ENCODE data around the gene ARID3B. TPM values are rescaled to one million over a fixed set of nuclear protein-coding genes. Genes with fewer than 3 reads are reported as not detected.

The ARID3B gene
- total and polyA plus RNA-seq, 2 experiments from 2014 or later: 13.2 to 19.8 TPM

DNA sequence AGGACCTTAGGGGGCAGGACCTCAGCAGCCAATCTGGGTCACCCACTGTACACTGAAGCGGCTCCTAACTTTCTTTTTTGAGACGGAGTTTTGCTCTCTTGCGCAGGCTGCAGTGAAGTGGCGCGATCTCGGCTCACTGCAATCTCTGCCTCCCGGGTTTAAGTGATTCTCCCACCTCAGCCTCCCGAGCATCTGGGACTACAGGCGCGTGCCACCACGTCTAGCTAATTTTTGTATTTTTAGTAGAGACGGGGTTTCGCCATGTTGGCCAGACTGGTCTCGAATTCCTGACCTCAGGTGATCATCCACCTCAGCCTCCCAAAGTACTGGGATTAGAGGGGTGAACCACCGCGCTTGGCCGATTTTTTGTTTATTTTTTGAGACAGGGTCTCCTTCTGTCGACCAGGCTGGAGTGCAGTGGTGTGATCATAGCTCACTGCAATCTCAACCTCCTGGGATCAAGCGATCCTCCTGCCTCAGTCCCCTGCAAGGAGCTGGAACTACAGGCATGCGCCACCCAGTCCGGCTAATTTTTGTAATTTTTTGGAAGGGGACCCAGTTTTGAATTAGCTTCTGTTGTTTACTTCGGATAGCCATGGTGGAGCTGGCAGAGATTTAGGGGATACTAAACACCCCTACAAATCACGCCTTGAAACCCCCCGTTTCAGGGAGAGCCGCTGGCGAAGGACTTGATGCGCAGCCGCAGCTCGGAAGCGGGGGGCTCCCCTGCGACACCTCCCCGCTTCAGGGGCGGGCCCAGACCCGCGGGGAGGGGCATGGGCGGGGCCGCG is 73.1 kb downstream of the ARID3B start:
- Histone ChIP-seq H2AFZ (peak overlapping the region; percentile 83), H3K9me2 (replicated peaks; ENCODE audit: insufficient read depth) (no peaks in the 10 kb centered on the region), H3K79me2 (peaks cover 35% of the 10 kb centered on the region), H3K4me1 (ENCODE audit: insufficient read depth) (peaks cover 14% of the 10 kb centered on the region), H4K20me1 (ENCODE audit: insufficient read depth, poor library complexity, severe bottlenecking) (peaks cover 27% of the 10 kb centered on the region), H3K27me3 (no peaks in the 10 kb centered on the region), H3K27ac (peak overlapping the region; percentile 54), H3K4me3 (peak overlapping the region; percentile 92), H3K9me3 (ENCODE audit: low read depth) (no peaks in the 10 kb centered on the region), H3K4me2 (peak overlapping the region; percentile 99), H3K36me3 (replicated peaks; ENCODE audit: insufficient read depth, low read depth) (no peaks in the 10 kb centered on the region)
- 47% methylated on average over 30 of the region's 38 CpGs for WGBS (ENCODE audit: low lambda C conversion rate, missing lambda C conversion rate)
- DNase-seq (ENCODE audit: low spot score): no peak
- TF ChIP-seq, protein P1, sequence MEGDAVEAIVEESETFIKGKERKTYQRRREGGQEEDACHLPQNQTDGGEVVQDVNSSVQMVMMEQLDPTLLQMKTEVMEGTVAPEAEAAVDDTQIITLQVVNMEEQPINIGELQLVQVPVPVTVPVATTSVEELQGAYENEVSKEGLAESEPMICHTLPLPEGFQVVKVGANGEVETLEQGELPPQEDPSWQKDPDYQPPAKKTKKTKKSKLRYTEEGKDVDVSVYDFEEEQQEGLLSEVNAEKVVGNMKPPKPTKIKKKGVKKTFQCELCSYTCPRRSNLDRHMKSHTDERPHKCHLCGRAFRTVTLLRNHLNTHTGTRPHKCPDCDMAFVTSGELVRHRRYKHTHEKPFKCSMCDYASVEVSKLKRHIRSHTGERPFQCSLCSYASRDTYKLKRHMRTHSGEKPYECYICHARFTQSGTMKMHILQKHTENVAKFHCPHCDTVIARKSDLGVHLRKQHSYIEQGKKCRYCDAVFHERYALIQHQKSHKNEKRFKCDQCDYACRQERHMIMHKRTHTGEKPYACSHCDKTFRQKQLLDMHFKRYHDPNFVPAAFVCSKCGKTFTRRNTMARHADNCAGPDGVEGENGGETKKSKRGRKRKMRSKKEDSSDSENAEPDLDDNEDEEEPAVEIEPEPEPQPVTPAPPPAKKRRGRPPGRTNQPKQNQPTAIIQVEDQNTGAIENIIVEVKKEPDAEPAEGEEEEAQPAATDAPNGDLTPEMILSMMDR (IDR thresholded peaks at IDR 0.05; ENCODE audit: poor library complexity): no peak
- TF ChIP-seq EZH2 (IDR thresholded peaks at IDR 0.05; ENCODE audit: borderline replicate concordance) (no peak), EZH2phosphoT487 (IDR thresholded peaks at IDR 0.05; ENCODE audit: low read depth, severe bottlenecking, unreplicated experiment) (no peak)

DNA sequence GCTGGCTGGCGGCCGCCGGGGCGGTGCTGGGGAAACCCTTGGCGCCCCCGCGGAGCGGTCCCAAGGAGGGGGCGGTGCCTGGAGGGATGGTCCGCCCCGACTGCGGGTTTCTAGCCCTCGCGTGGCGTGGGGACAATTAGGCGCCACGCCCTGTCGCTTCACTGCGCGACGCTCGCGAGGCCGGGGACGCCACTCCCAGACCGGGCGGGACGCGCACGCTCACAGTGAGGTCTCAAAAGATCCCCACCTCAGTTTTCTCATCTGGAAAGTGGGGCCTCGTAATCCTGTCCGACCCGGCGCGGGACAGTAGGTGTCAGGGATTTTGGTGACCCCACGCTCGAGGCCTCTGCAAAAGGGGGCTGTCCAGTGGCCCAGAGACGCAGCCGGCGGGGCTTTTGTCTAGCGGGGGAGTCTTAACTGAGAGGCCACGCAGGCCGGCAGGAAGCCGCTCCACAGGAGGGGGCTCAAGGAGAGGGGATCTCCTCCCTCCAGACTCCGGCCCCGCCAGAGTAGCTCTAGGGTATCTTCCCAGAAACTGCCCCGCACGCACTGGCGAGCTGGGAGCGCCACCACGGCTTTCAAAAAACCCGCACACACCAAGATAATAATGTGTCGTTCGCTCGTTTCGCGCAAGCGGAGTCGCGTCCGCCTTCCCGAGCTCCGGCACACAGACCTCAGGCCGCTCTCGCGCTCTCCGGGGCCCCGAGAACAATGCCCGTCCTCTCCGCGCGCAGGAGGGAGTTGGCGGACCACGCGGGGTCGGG is 73.9 kb downstream of the ARID3B start:
- under 1% methylated on average over 58 of the region's 76 CpGs for WGBS (ENCODE audit: low lambda C conversion rate, missing lambda C conversion rate)
- Histone ChIP-seq H3K4me1 (ENCODE audit: insufficient read depth) (peaks cover 14% of the 10 kb centered on the region), H3K36me3 (replicated peaks; ENCODE audit: insufficient read depth, low read depth) (no peaks in the 10 kb centered on the region), H4K20me1 (ENCODE audit: insufficient read depth, poor library complexity, severe bottlenecking) (peaks cover 35% of the 10 kb centered on the region), H3K27me3 (no peaks in the 10 kb centered on the region), H3K27ac (peak overlapping the region; percentile 99), H3K9me3 (ENCODE audit: low read depth) (no peaks in the 10 kb centered on the region), H2AFZ (peak overlapping the region; percentile 83), H3K4me2 (peak overlapping the region; percentile 99), H3K9me2 (replicated peaks; ENCODE audit: insufficient read depth) (no peaks in the 10 kb centered on the region), H3K79me2 (peaks cover 42% of the 10 kb centered on the region), H3K4me3 (peak overlapping the region; percentile 92)
- DNase-seq (ENCODE audit: low spot score): peak; percentile 93
- TF ChIP-seq EZH2phosphoT487 (IDR thresholded peaks at IDR 0.05; ENCODE audit: low read depth, severe bottlenecking, unreplicated experiment) (no peak), EZH2 (IDR thresholded peaks at IDR 0.05; ENCODE audit: borderline replicate concordance) (no peak)

DNA sequence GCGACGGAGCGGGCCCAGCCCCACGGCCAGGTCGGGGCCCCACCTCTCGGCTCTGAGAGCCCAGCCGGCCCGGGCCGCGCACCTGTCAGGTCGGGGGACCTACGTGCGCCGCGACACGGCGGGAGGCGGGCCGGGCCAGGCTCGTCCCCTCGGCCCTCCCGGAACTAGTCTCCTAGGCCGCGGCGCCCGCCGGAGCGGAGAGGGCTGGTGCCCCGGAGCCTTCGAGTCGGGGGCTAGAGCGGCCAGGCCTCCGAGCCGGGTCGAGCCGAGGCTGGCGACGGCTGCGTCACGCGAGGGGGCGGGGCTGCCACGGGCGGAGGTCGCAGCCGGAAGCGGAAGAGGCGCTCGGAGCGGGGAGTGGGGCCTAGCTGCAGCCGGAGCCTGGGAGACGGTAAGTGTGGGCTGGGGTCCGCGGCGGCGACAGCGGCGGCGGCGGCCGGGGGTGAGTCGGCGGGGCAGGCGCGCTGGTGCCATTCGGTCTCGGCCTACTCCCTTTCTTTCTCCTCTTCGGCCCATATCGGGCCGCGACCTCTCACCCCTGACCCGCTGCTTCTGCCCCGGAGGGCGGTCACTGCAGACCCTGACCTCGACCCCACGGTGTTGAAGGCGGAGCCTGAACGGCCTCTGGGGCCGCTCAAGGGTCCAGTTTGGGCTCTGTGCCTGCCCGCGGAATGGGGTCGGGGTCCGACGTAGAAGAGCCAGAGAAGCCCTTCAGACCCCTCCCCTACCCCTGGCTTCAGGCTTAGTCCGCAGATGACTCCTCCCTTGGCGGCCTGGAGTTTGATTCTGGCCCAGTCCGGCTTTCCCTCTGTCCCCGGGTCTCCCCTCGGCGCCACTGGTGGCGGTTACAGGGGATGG is 74.7 kb downstream of the ARID3B start, which contains the start of gene CLK3:
Gene CLK3, plus strand, starts transcription at position 329 of the 858 bp plus-strand sequence. CDS start 3,361 bp downstream, outside the sequence.
- peak within 1 kb of the TSS; percentile 99 for H3K4me2 ChIP-seq
- peak within 1 kb of the TSS; percentile 98 for H3K4me3 ChIP-seq
- DNase-seq (ENCODE audit: low spot score): peak; percentile 98
- WGBS (ENCODE audit: low lambda C conversion rate, missing lambda C conversion rate): 1% methylated on average over 67 of the region's 91 CpGs
- H4K20me1 ChIP-seq (ENCODE audit: insufficient read depth, poor library complexity, severe bottlenecking): peaks cover 43% of the 10 kb centered on the region
- H2AFZ ChIP-seq: peak within 1 kb of the TSS; percentile 83
- TF ChIP-seq, protein P1 (IDR thresholded peaks at IDR 0.05; ENCODE audit: poor library complexity): no peak
- TF ChIP-seq EZH2 (IDR thresholded peaks at IDR 0.05; ENCODE audit: borderline replicate concordance) (no peak), EZH2phosphoT487 (IDR thresholded peaks at IDR 0.05; ENCODE audit: low read depth, severe bottlenecking, unreplicated experiment) (no peak)
- peak within 1 kb of the TSS; percentile 99 for H3K27ac ChIP-seq
- no peaks in the 10 kb centered on the region for H3K9me2 ChIP-seq (replicated peaks; ENCODE audit: insufficient read depth)
- no peaks in the 10 kb centered on the region for H3K9me3 ChIP-seq (ENCODE audit: low read depth)
- H3K4me1 ChIP-seq (ENCODE audit: insufficient read depth): peaks cover 14% of the 10 kb centered on the region
- no peaks in the 10 kb centered on the region for H3K36me3 ChIP-seq (replicated peaks; ENCODE audit: insufficient read depth, low read depth)
- H3K79me2 ChIP-seq: peaks cover 50% of the 10 kb centered on the region
- H3K27me3 ChIP-seq: no peaks in the 10 kb centered on the region
